ENCODE results near the gene DKC1. TPM values are rescaled to one million over a fixed set of nuclear protein-coding genes. Genes with fewer than 3 reads are reported as not detected.

The DKC1 gene
- total and polyA plus RNA-seq, 2 of the 13 experiments (the other 11 are each of a cell fraction or from before 2014, with no cell fraction given): 61.6 to 102 TPM

DNA sequence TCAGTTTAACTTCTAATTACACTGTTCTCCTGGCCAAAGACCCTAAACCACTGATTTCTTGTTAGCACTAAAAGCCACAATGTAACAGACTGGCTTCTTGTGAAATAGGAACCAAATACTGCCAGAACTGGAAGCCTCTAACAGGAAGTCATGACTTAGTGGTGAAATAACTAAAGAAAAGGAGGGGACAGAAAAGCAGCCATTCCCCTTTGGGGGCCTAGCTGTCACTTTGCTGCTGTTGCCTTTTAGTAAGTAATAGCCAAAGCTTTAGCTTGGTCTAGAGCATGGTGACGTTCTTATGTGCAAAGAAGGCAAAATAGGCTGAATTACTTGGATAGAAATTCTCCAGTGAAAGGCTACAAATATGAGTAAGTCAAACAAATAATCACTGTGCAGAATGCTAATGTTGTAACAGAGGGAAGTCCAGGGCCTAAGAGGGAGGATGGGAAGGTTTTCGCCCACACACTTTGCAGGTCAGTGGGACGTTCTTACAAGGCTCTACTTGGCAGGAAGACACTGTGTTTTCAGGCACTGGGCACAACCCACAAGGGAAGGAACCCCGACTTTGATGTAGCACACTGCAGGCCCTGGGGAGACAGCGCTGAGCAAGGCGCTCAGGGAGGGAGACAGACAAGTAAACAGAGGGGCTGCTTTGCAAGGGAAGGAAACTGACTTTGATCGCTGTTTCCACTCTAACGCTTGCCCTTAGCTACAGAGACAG lies 28.4 kb upstream of the DKC1 start (continued):
- TF ChIP-seq, protein P1, sequence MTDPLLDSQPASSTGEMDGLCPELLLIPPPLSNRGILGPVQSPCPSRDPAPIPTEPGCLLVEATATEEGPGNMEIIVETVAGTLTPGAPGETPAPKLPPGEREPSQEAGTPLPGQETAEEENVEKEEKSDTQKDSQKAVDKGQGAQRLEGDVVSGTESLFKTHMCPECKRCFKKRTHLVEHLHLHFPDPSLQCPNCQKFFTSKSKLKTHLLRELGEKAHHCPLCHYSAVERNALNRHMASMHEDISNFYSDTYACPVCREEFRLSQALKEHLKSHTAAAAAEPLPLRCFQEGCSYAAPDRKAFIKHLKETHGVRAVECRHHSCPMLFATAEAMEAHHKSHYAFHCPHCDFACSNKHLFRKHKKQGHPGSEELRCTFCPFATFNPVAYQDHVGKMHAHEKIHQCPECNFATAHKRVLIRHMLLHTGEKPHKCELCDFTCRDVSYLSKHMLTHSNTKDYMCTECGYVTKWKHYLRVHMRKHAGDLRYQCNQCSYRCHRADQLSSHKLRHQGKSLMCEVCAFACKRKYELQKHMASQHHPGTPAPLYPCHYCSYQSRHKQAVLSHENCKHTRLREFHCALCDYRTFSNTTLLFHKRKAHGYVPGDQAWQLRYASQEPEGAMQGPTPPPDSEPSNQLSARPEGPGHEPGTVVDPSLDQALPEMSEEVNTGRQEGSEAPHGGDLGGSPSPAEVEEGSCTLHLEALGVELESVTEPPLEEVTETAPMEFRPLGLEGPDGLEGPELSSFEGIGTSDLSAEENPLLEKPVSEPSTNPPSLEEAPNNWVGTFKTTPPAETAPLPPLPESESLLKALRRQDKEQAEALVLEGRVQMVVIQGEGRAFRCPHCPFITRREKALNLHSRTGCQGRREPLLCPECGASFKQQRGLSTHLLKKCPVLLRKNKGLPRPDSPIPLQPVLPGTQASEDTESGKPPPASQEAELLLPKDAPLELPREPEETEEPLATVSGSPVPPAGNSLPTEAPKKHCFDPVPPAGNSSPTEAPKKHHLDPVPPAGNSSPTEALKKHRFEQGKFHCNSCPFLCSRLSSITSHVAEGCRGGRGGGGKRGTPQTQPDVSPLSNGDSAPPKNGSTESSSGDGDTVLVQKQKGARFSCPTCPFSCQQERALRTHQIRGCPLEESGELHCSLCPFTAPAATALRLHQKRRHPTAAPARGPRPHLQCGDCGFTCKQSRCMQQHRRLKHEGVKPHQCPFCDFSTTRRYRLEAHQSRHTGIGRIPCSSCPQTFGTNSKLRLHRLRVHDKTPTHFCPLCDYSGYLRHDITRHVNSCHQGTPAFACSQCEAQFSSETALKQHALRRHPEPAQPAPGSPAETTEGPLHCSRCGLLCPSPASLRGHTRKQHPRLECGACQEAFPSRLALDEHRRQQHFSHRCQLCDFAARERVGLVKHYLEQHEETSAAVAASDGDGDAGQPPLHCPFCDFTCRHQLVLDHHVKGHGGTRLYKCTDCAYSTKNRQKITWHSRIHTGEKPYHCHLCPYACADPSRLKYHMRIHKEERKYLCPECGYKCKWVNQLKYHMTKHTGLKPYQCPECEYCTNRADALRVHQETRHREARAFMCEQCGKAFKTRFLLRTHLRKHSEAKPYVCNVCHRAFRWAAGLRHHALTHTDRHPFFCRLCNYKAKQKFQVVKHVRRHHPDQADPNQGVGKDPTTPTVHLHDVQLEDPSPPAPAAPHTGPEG (CRISPR knock-in tag; IDR thresholded peaks at IDR 0.05): no peak
- TF ChIP-seq SNAI1 (CRISPR knock-in tag; IDR thresholded peaks at IDR 0.05; ENCODE audit: borderline replicate concordance) (no peak), NFE2L2 (IDR thresholded peaks at IDR 0.05; ENCODE audit: low read length) (no peak), CEBPG (CRISPR knock-in tag; IDR thresholded peaks at IDR 0.05) (no peak), FOXK1 (CRISPR knock-in tag; IDR thresholded peaks at IDR 0.05; ENCODE audit: borderline replicate concordance, low read depth) (no peak), KAT7 (CRISPR knock-in tag; IDR thresholded peaks at IDR 0.05; ENCODE audit: borderline replicate concordance) (no peak), MEIS2 (CRISPR knock-in tag; IDR thresholded peaks at IDR 0.05) (no peak), ZNF839 (CRISPR knock-in tag; IDR thresholded peaks at IDR 0.05; ENCODE audit: borderline replicate concordance) (no peak), HNRNPL (IDR thresholded peaks at IDR 0.05; ENCODE audit: low read depth, low read length) (no peak), HCFC1 (IDR thresholded peaks at IDR 0.05; ENCODE audit: low read depth, low read length) (no peak)
- TF ChIP-seq, protein P2, sequence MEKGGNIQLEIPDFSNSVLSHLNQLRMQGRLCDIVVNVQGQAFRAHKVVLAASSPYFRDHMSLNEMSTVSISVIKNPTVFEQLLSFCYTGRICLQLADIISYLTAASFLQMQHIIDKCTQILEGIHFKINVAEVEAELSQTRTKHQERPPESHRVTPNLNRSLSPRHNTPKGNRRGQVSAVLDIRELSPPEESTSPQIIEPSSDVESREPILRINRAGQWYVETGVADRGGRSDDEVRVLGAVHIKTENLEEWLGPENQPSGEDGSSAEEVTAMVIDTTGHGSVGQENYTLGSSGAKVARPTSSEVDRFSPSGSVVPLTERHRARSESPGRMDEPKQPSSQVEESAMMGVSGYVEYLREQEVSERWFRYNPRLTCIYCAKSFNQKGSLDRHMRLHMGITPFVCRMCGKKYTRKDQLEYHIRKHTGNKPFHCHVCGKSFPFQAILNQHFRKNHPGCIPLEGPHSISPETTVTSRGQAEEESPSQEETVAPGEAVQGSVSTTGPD (CRISPR knock-in tag; IDR thresholded peaks at IDR 0.05): no peak
- TF ChIP-seq, protein P3, sequence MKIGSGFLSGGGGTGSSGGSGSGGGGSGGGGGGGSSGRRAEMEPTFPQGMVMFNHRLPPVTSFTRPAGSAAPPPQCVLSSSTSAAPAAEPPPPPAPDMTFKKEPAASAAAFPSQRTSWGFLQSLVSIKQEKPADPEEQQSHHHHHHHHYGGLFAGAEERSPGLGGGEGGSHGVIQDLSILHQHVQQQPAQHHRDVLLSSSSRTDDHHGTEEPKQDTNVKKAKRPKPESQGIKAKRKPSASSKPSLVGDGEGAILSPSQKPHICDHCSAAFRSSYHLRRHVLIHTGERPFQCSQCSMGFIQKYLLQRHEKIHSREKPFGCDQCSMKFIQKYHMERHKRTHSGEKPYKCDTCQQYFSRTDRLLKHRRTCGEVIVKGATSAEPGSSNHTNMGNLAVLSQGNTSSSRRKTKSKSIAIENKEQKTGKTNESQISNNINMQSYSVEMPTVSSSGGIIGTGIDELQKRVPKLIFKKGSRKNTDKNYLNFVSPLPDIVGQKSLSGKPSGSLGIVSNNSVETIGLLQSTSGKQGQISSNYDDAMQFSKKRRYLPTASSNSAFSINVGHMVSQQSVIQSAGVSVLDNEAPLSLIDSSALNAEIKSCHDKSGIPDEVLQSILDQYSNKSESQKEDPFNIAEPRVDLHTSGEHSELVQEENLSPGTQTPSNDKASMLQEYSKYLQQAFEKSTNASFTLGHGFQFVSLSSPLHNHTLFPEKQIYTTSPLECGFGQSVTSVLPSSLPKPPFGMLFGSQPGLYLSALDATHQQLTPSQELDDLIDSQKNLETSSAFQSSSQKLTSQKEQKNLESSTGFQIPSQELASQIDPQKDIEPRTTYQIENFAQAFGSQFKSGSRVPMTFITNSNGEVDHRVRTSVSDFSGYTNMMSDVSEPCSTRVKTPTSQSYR (CRISPR knock-in tag; IDR thresholded peaks at IDR 0.05; ENCODE audit: borderline replicate concordance): no peak

Measured in HepG2 (cell line).